ENCODE data around the gene FGD2.

FGD2 gene

GRCh38 chr6:37030599-37030998 is 25.1 kb downstream of the FGD2 start:
- TF ChIP-seq CTCF (IDR thresholded peaks at IDR 0.05; ENCODE audit: borderline replicate concordance, control extremely low read depth, extremely low read depth, insufficient read depth, missing control alignments): no peak
- in situ Hi-C loops (cut with MboI; ENCODE audit: low sequenced_read_pairs, unreplicated experiment): no loop called here
- DNase-seq (ENCODE audit: low spot score): no peak

GRCh38 chr6:37032239-37032638 is 26.8 kb downstream of the FGD2 start:
- in situ Hi-C loops (cut with MboI; ENCODE audit: low sequenced_read_pairs, unreplicated experiment): no loop called here
- TF ChIP-seq CTCF (IDR thresholded peaks at IDR 0.05; ENCODE audit: borderline replicate concordance, control extremely low read depth, extremely low read depth, insufficient read depth, missing control alignments): no peak
- DNase-seq (ENCODE audit: low spot score): no peak

GRCh38 chr6:37033255-37033654 is 27.8 kb downstream of the FGD2 start:
- in situ Hi-C loops (cut with MboI; ENCODE audit: low sequenced_read_pairs, unreplicated experiment): no loop called here
- no peak for TF ChIP-seq CTCF (IDR thresholded peaks at IDR 0.05; ENCODE audit: borderline replicate concordance, control extremely low read depth, extremely low read depth, insufficient read depth, missing control alignments)
- DNase-seq (ENCODE audit: low spot score): peak; percentile 68

GRCh38 chr6:37033819-37034795 is 28.7 kb downstream of the FGD2 start:
- in situ Hi-C loops (cut with MboI; ENCODE audit: low sequenced_read_pairs, unreplicated experiment): no loop called here
- TF ChIP-seq CTCF (IDR thresholded peaks at IDR 0.05; ENCODE audit: borderline replicate concordance, control extremely low read depth, extremely low read depth, insufficient read depth, missing control alignments): no peak
- no peak for DNase-seq (ENCODE audit: low spot score)

- in situ Hi-C loops (cut with MboI; ENCODE audit: low sequenced_read_pairs, unreplicated experiment): no loop called here
- DNase-seq (ENCODE audit: low spot score): no peak
- TF ChIP-seq CTCF (IDR thresholded peaks at IDR 0.05; ENCODE audit: borderline replicate concordance, control extremely low read depth, extremely low read depth, insufficient read depth, missing control alignments): no peak
Measured at GRCh38 chr6:37036146-37036545, 30.7 kb downstream of the FGD2 start.

- in situ Hi-C loops (cut with MboI; ENCODE audit: low sequenced_read_pairs, unreplicated experiment): no loop called here
- no peak for DNase-seq (ENCODE audit: low spot score)
- no peak for TF ChIP-seq CTCF (IDR thresholded peaks at IDR 0.05; ENCODE audit: borderline replicate concordance, control extremely low read depth, extremely low read depth, insufficient read depth, missing control alignments)
Measured at GRCh38 chr6:37038292-37039198, 33.1 kb downstream of the FGD2 start.
